Right renal pelvis (tissue), 4 donors: Measurements from ENCODE around the gene CFB. TPM values are rescaled to one million over a fixed set of nuclear protein-coding genes. Genes with fewer than 3 reads are reported as not detected.
"Not testable (repeated sequence)": the region's sequence is repeated elsewhere in the genome, so short reads cannot be mapped to it uniquely, and the experiment has no call there.

ENCODE experiments used
- DNase-seq, 4 donors: peaks; one replicate each; pipeline ENCODE4 v3.0.0-alpha.2; 2013; ENCODE audit warnings: low read depth in 4 of 4, low spot score in 3 of 4, missing footprints in 1 of 4
- polyA plus RNA-seq, 4 donors: library from polyadenylated mRNA; unstranded; fragments of 120-200 nt; gene quantifications; one replicate each; pipeline ENCODE4 v1.2.1, GENCODE V29; 2013; ENCODE audit not compliant: insufficient read length in 4 of 4

The CFB gene
- 10 to 100 TPM in 1 of 4 donors, 1 to 10 TPM in 3; 5.0 to 20.8 (median 6.1) TPM for polyA plus RNA-seq

DNA sequence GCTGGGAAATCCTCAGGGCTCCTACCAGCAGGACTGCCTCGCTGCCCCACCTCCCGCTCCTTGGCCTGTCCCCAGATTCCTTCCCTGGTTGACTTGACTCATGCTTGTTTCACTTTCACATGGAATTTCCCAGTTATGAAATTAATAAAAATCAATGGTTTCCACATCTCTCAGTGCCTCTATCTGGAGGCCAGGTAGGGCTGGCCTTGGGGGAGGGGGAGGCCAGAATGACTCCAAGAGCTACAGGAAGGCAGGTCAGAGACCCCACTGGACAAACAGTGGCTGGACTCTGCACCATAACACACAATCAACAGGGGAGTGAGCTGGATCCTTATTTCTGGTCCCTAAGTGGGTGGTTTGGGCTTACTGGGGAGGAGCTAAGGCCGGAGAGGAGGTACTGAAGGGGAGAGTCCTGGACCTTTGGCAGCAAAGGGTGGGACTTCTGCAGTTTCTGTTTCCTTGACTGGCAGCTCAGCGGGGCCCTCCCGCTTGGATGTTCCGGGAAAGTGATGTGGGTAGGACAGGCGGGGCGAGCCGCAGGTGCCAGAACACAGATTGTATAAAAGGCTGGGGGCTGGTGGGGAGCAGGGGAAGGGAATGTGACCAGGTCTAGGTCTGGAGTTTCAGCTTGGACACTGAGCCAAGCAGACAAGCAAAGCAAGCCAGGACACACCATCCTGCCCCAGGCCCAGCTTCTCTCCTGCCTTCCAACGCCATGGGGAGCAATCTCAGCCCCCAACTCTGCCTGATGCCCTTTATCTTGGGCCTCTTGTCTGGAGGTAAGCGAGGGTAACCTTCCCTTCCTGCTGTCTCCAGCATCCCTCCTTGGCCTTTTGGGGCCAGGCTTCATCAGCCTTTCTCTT, at the start of gene CFB:
CFB (plus strand) TSS at position 589 of the 863 bp plus-strand sequence; CDS start at position 716, 127 bp downstream.
- DNase-seq = no peak

GRCh38 chr6:31896493-31896855, 49.4 kb upstream of the CFB start:
- DNase-seq = no peak

DNA sequence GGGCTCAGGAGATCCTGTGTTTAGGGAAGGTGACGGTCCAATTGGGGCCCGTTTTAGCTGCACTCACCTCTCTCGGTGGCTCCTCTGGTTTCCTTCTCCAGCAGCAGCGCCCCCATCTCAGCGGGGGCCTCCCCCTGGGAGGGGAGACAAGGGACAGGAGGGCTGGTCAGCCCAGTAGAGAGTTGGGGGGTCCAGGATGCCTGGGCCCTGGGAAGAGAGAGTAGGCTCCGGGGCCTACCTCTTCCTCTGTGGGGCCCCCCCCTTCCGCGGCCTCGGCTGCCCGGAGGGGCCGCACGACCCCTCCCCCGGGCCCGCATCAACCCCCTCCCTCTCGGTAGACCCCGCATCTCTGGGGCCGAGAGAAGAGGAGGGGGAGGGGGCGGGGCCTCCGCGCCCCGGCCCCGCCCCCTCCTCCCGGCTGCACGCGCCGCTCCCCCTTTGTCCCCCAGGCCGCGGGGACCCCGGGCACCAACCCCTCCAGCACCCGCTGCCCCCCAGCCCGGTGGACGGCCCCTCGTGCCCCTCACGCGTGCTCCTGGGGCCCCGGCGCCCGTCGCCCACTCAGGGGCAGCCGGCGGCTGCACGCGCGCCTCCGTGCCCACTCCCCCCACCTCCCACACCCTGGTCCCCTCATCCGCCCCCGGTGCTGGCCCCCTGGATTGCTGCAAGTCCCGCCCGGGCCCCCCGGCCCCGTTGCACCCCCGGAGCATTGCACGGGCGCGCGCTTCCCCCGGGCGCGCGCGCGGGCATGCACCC, 48.9 kb upstream of the CFB start:
- peak in 1 of 4 donors; percentile 6 for DNase-seq

- peak in 3 of 4 donors; percentile 74 to 79 (median 76) for DNase-seq
Observed at GRCh38 chr6:31897612-31898382, 48.1 kb upstream of the CFB start, which contains the start of gene EHMT2. Gene EHMT2 (minus strand): TSS chr6:31897698. CDS start chr6:31897677, 21 bp downstream.

DNA sequence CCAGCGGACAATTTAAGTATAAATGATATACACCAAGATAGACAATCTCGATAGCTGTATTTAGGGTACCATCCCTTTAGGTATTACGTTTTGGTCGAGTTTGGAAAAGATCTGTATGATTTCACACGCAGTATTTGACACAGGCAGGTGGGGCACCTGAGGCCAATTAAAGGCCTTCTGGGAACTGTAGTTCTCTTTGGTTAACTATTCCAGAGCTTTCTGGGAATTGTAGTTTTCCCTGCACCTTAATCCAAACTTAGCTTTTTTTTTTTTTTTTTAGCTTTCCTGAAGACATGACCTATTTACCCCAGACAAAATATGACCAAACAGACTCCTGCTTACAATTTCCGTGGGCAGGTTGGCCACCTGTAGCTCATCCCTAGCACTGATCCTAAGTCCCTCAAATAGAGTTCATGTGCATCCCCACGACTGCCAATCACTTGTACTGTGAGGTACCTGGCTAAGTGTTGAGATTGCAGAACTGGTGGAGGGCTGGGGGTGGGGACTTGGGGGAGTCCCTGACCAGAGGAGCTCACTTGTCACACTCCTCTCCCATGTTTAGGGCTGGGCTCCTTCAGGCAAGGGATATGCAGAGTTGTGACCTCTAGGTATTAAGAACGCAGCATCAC, 47.4 kb upstream of the CFB start:
- no peak for DNase-seq

- DNase-seq = no peak
Observed at GRCh38 chr6:31899215-31899614, 46.7 kb upstream of the CFB start.

GRCh38 chr6:31899882-31900722, 45.8 kb upstream of the CFB start:
- DNase-seq = no peak

- no peak for DNase-seq
Observed at GRCh38 chr6:31900917-31901414, 44.9 kb upstream of the CFB start.

- DNase-seq = no peak
Observed at GRCh38 chr6:31901415-31901952, 44.4 kb upstream of the CFB start.

DNA sequence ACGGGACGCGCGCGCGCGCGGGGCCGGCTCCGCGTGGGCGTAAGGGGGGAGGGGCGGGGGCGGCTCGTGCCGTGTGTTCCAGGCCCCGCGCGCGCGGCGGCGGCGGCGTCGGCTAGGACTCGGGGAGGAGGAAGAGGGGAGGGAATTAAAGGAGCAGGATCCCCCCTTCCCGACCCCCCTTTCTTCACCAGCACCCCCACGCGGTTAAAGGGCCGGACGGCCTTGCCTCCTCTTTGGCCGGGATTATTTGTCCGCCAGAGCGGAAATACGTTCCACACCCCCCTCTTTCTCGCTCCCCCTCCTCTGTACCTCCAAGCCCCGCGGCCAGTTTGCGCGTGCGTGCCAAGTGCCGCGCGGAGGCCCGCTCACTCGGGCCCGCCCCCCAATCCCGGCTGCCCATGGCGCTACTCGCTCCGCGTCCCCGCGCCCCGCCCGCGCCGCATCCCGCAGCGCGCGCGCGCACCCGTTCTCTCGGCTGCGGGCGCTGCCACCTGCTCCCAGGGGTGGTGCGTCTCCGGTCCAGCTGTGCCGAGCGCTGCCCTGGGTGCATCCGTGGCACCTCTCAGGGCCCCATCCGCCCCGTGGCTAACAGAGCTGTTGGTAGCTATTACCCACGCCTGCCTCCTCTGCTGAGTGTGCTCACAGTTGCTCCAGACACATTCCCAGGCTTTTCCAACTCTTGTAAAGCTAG, 43.8 kb upstream of the CFB start, which contains the start of gene ZBTB12:
ZBTB12 (minus strand) TSS at position 134 of the 691 bp plus-strand sequence. CDS start 781 bp downstream, outside the sequence.
- peak; percentile 96 to 99 (median 96) for DNase-seq

DNA sequence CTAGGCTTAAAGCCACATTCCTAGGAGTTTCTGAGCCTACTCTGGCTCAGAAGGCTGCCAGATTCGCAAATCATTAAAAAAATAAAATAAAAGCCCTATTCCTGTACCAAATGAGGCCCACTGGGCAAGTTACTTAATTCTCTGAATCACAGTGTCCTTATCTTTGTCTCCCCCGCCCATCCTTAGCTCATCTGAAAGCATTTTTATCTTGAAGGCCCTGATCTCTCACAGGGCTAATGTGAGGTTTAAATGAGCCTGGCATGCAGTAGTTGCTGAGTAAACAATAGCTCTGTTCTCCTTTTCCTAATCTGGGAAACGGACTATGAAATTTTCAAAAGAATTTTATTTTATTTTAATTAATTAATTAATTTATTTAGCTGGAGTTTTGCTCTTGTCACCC, 41.9 kb upstream of the CFB start:
- no peak for DNase-seq

DNA sequence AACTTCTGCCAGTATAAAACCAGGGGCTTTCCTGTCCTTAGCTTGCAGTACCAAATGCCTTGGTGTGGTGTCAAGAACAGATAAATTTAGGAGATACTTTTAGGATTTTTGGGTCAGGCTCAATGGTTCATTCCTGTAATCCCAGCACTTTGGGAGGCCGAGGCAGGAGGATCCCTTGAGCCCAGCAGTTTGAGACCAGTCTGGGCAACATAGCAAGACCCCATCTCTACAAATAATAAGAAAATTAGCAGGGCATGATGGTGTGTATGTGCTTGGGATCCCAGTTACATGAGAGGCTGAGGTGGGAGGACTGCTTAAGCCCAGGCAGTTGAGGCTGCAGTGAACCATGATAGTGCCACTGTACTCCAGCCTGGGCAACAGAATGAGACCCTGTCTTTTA, 40.9 kb upstream of the CFB start:
- no peak for DNase-seq

GRCh38 chr6:31906122-31906521, 39.8 kb upstream of the CFB start:
- DNase-seq = no peak

DNA sequence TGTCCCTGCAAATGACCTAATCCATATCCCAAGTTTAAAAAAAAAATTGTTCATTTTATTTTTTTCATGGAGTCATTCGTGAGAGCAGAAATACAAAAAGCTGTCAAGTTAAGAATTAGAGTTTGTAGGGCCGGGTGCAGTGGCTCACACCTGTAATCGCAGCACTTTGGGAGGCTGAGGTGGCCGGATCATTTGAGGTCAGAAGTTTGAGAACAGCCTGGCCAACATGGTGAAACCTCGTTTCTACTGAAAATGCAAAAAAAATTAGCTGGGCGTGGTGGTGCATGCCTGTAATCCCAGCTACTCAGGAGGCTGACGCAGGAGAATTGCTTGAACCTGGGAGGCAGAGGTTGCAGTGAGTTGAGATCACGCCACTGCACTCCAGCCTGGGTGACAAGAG, 39.2 kb upstream of the CFB start:
- DNase-seq = not testable (repeated sequence)

- DNase-seq = no peak
Observed at GRCh38 chr6:31907158-31907813, 38.6 kb upstream of the CFB start.

GRCh38 chr6:31908255-31908654, 37.6 kb upstream of the CFB start:
- not testable (repeated sequence) for DNase-seq

GRCh38 chr6:31908791-31909190, 37.1 kb upstream of the CFB start:
- DNase-seq = no peak

DNA sequence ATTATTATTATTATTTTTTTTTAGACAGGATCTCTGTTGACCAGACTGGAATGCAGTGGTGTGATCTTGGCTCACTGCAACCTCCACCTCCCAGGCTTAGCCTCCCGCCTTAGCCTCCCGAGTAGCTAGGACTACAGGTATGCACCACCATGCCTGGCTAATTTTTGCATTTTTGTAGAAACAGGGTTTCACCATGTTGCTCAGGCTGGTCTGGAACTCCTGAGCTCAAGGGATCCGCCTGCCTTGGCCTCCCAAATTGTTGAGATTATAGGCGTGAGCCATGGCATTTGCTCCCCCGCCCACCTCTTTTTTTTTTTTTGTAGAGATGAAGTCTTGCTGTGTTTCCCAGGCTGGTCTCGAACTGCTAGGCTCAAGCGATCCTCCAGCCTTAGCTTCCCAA, 36.6 kb upstream of the CFB start:
- DNase-seq = not testable (repeated sequence)
